SHP77 (cell line): ENCODE results near the gene PTPRN2.
"Not testable (repeated sequence)": the region's sequence is repeated elsewhere in the genome, so short reads cannot be mapped to it uniquely, and the experiment has no call there.

Source experiments
- DNase-seq, 2 experiments: peaks; one replicate each; lab custom pipeline; 2025; lab: John Stamatoyannopoulos, UW

Gene PTPRN2

DNA sequence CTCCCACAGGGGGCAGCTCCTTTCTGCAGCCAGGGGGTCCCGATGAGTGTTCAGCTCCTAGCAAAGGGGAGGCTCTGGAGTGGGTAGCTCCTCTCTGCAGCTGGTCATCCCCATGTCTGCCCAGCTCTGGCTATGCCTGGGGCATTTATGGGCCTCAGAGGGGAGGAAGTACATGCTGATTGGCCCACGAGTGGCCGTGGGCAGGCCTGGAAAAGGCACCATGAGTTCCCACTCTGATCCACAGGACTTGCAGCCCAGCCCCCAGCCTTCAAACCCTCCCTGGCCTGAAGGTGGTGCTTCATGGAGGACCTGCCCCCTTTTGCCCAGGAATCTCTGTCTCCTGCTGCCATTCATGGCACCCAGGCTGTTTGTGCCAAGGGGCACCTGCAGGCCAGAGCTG lies 982.0 kb downstream of the PTPRN2 start:
- no peak for DNase-seq

- no peak for DNase-seq
Measured at GRCh38 chr7:157604661-157605381, 982.8 kb downstream of the PTPRN2 start.

GRCh38 chr7:157603716-157604115 lies 983.9 kb downstream of the PTPRN2 start:
- no peak for DNase-seq

GRCh38 chr7:157603005-157603404 lies 984.6 kb downstream of the PTPRN2 start:
- DNase-seq: no peak

GRCh38 chr7:157602581-157602980 lies 985.0 kb downstream of the PTPRN2 start:
- DNase-seq: no peak

DNA sequence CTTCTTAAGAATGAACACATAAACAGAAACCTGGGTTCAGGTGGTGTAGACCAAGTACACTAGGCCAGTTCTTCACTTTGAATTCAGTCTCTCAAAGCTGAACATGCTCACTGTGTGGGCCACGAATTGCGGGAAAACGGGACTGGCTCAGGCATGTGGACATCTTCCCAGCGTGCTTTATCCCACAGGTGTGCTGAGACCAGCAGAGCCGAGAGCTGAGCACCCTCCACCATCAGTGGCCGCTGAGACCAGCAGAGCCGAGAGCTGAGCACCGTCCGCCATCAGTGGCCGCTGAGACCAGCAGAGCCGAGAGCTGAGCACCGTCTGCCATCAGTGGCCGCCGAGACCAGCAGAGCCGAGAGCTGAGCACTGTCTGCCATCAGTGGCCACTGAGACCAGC lies 985.5 kb downstream of the PTPRN2 start:
- no peak for DNase-seq

DNA sequence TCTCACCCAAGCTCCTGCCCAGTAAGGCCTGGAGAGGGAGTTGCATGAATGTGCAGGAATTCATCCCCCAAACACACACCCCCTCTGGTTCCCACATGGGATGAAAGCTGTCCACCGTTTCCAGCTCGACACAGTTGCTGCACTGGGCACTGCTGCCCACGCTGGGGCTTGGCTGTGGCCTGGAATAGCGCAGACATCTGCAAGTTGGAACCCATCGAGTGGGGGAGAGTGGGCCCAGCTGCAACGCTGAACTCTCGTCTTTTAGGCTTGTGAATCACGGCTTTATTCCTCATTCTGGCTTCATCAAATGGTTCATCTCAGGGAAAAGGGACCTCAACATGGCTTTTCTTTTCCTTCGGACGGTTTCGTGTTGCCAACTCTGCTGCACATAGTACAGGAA lies 986.1 kb downstream of the PTPRN2 start:
- DNase-seq: no peak

- no peak for DNase-seq
Measured at GRCh38 chr7:157599491-157599890, 988.1 kb downstream of the PTPRN2 start.

GRCh38 chr7:157597562-157597961 lies 990.1 kb downstream of the PTPRN2 start:
- no peak for DNase-seq

GRCh38 chr7:157596881-157597280 lies 990.7 kb downstream of the PTPRN2 start:
- DNase-seq: no peak

GRCh38 chr7:157596471-157596870 lies 991.2 kb downstream of the PTPRN2 start:
- DNase-seq: no peak

DNA sequence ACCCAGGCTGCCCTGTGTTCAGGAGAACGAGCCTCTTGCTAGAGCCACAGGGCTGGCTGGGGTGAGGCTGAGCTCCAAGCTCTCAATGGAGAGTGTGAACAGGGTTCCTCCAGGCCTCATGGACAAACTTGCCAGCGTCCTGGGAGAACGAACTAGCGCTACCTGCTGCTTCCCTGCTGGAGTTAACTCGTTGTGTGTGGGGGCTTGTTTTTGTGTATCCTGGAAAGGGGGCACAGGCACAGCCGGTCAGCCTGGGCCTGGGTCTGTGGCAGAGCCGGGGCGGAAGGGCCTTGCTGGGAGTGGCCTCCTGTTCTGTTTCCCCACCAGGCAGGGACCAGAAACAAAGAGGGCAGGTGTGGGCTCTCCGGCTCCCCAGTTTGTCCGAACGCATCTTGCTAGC lies 991.6 kb downstream of the PTPRN2 start:
- no peak for DNase-seq

GRCh38 chr7:157595086-157595855 lies 992.4 kb downstream of the PTPRN2 start:
- DNase-seq: no peak

DNA sequence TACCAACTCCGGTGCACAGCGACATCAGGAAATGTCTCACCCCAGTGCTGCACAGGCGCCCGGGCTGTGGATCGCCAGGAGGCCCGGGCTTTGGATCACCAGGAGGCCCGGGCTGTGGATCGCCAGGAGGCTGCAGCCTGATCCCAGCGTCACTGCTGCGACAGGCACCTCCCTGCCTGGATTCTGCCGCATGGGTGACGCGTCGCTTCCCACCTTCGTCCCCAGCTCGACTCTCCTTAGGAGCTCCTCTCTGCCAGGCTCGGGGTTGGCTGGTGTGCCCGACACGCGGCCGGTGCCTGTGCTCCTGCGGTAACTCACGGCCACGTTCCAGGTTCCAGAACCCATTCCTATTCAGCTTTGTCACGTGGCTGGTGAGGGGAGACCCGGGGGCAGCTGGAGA lies 993.3 kb downstream of the PTPRN2 start:
- no peak for DNase-seq

DNA sequence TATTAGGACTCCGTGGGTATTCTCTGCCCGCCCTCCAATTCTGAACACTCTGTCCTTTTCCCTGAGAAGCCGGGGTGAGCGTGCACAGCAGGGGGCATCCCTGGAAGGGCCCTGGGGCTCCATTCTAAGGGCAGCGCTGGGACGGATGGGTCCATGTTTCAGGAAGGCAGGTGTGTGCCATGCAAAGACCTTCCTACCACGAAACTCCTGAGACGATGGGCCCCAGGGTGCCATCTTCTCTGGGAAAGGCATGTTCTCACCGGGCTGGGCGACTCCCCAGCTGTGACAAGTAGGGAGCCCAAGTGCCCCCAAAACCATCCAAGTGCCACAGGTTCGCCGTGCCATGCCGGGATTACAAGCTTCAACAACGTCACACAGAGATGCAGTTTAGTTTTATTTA lies 994.1 kb downstream of the PTPRN2 start:
- DNase-seq: no peak

DNA sequence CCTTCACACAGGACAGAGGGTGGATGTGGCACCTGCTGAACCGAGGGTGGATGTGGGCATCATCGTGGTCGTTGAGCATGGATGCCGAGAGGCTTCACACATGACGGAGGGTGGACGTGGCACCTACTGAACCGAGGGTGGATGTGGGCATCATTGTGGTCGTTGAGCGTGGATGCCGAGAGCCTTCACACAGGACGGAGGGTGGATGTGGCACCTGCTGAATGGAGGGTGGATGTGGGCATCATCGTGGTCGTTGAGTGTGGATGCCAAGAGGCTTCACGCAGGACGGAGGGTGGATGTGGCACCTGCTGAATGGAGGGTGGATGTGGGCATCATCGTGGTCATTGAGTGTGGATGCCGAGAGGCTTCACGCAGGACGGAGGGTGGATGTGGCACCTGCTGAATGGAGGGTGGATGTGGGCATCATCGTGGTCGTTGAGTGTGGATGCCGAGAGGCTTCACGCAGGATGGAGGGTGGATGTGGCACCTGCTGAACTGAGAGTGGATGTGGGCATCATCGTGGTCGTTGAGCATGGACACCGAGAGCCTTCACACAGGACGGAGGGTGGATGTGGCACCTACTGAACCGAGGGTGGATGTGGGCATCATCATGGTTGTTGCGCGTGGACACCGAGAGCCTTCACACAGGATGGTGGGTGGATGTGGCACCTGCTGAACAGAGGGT lies 994.8 kb downstream of the PTPRN2 start:
- not testable (repeated sequence) for DNase-seq

DNA sequence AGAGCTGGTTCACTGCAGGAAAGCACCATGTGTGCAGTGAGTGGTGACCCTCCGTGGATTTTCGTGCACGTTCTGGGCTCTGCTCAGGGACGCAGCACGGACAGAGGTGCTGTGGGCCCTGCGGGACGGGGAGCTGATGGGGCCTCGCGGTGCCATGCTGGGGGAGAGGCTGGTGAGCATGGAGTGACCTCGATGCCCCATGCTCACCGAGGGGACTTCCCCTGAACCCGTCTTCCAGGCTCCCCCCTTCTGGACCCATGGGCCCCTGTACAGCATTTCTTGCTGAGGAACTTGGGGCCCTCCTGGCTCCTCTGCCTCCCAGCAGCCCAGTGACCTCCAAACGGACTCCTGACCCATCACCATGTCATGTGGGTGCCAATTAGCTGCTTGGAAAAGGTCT lies 997.1 kb downstream of the PTPRN2 start:
- DNase-seq: no peak

DNA sequence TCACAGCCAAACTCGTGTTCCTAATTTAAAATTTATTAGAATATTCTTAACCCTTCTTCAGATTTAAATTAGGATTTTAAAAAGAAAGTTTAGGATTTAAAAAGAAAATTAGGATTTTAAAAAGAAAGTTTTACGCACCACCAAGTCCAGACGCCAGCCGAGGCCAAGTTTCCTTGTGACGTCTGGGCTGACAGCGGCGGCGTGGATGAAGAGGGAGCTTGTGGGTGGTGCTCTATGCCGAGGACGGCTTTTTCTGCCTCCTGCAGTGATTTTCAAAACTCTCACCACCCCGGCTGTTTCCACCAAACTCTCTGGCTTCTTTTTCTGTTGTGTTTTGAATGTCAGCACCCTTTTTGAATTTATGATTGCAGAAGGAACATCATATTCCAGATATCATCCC lies 997.9 kb downstream of the PTPRN2 start:
- DNase-seq: no peak

DNA sequence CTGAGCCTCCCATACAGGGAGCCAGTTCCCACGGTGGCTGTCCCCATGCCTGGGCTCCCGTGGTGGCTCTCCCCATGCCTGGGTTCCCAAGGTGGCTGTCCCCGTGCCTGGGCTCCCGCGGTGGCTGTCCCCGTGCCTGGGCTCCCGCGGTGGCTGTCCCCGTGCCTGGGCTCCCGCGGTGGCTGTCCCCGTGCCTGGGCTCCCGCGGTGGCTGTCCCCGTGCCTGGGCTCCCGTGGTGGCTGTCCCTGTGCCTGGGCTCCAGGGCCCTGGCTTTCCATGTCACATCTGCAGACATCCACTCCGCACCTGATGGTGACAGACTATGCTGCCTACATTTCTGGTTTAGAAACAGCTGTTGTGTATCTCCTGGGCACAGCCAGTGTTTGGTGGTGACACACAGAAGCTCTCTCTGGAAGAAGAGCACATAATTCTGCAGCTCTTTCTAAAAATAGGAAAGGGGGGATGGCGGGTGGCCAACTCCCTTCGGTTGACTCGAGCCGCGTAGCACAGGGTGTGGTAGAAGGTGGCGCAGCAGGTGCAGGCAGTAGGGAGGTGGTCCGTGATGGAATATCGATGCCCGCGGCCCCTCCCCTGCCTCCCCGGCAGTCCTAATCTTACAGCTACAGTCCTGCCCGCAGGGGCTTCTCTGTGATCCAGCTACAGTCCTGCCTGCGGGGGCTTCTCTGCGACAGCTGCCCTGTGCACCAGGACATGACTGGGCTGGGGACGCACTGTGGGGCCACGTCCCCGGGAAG lies 999.6 kb downstream of the PTPRN2 start:
- peak; percentile 34 to 60 for DNase-seq

GRCh38 chr7:157587051-157587804 lies 1000.4 kb downstream of the PTPRN2 start:
- no peak for DNase-seq

DNA sequence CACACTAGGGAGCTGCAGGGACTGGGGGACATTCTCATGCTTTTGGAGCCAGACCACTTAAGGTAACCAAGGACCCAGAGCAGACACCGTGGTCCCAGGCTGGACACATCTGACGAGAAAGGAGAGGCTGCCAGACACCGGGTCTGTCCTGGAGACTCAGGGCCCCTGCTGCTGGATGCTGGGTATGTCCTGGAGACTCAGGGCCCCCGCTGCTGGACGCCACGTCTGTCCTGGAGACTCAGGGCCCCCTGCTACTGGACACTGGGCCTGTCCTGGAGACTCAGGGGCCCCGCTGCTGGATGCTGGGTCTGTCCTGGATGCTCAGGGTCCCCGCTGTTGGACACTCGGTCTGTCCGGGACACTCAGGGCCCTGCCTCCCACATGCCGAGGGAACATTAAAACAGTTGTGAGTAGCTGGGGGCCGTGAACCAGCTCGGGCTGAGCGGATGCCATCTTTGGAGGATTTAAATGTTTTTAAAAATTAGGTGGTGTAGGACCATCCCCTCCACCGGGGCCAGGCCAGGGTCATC lies 1001.1 kb downstream of the PTPRN2 start:
- no peak for DNase-seq
